HTERT RPE-1 (cell line): Measurements from ENCODE around the gene DGUOK.
"Not testable (repeated sequence)": the region's sequence is repeated elsewhere in the genome, so short reads cannot be mapped to it uniquely, and the experiment has no call there.

Source experiments
- in situ Hi-C: fragments of 300-500 bp; cut with MboI; formaldehyde crosslinking; loops from 4 replicates; pipeline ENCODE4 v1.14.3; 2020; ENCODE audit warnings: low sequenced_read_pairs

Gene DGUOK

GRCh38 chr2:73899801-73900336, 26.8 kb upstream of the DGUOK start:
- in situ Hi-C loops: no loop called here

DNA sequence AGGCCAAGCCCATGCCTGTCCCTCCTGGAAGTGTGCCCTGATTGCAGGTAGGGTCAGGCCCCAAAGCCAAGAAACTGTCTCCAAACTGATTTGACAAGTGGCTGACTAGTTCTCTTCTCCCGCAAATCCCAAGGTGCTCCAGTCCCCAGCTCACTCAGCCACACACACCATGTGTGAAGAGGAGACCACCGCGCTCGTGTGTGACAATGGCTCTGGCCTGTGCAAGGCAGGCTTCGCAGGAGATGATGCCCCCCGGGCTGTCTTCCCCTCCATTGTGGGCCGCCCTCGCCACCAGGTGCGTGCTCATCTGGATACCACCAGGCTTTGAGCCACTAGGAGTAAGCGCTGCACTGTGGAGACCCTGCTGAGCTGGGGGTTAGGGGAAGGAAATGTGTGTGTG, 25.5 kb upstream of the DGUOK start:
- in situ Hi-C loops: no loop called here

DNA sequence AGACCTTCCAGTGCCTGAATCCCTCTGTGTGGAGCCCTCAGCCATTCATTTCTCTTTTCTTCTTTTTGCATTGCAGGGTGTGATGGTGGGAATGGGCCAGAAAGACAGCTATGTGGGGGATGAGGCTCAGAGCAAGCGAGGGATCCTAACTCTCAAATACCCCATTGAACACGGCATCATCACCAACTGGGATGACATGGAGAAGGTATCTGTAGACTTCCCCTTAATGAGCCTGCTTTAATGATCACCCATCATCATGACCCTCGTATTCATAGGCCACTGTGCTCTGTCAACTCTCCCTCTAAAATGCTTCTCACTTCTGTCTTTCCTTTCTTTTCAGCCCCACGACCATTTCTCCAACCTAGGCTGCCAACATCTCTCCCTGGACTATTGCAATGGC, 24.4 kb upstream of the DGUOK start:
- in situ Hi-C loops: no loop called here

- in situ Hi-C loops: no loop called here
These were observed 23.4 kb upstream of the DGUOK start for GRCh38 chr2:73903313-73903712.

GRCh38 chr2:73903949-73904613, 22.6 kb upstream of the DGUOK start:
- in situ Hi-C loops: not testable (repeated sequence)

DNA sequence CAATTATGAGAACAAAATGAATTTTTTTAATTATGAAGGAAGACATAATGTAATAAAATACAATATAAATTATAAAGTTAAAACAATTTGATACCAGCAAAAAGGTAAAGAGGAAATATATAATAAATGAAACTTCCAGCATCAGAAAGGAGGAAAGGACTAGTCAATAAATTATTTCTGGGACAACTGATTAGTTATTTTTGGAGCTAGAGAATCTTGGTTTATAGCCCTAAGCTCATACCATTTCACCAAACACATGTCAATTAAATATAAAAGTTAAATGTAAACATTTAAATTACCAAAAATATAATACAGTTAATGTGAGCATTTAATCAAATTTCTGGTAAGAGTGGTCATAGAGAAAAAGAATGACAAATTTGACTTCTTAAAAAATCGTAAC, 21.7 kb upstream of the DGUOK start:
- in situ Hi-C loops: no loop called here

DNA sequence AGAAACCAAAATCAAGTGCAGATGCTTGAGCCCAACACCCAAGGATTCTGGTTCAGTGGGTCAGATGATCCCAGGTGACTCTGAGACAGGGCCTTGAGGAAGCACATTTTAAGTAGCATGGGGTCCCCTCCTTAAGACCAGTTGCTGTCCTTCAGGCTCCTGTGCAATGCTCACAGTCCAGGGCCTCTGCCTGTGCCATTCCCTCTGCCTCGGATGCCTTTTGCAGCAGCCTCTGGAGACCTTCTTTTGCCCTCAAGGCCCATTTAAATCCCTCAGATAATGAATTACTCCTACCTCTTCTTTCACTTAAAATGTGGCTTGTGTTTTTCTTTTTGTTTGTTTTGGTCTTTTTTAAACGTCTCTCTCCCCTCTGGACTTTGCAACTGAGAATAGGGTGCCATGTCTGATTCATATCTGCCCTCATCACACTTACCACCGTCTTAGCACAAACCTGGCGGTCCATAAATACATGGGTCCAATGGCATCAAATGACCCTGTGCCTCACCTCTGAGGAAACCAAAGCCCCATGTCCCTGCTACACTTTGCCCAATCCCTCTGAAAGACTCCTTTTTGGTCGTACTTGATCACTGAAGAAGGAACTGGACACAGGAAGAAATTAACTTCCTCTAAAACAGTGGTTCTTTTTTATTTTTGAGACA, 19.7 kb upstream of the DGUOK start:
- in situ Hi-C loops: no loop called here

- in situ Hi-C loops: no loop called here
These were observed 18.7 kb upstream of the DGUOK start for GRCh38 chr2:73907840-73908452.

DNA sequence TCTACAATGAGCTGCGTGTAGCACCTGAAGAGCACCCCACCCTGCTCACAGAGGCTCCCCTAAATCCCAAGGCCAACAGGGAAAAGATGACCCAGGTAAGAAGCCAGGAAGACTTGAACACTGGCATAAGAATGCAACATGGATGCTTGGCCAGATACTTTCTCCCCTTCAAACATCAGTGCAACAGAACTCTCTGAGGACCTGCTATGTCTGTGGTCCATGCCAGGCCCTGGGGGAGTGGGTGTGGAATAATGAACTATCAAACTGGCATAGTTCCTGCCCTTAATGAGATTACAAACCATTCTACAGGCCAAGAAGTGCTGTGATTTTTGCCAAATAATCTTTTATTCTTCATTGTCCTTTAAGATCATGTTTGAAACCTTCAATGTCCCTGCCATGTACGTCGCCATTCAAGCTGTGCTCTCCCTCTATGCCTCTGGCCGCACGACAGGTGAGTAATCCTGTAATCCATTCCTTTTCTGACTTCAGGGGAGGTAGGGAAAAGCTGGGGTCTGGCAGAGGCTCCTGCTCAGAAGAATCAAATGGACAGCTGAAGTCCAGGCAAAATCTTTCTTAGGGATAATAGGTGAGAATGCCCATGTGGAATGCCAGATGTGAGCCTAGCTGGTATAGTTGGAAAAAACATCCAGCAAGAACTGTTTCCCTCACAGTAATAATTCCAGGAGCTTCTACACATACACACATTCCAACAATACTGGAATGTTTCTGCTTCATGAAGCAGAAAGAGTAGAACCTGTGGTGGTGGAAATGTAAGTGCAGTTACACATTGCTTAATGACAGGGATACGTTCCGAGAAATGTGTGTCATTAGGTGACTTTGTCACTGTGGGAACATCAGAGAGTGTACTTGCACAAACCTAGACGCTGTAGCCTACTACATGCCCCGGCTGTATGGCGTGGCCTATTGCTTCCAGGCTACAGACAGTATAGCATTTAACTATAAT, 17.7 kb upstream of the DGUOK start:
- in situ Hi-C loops: no loop called here

DNA sequence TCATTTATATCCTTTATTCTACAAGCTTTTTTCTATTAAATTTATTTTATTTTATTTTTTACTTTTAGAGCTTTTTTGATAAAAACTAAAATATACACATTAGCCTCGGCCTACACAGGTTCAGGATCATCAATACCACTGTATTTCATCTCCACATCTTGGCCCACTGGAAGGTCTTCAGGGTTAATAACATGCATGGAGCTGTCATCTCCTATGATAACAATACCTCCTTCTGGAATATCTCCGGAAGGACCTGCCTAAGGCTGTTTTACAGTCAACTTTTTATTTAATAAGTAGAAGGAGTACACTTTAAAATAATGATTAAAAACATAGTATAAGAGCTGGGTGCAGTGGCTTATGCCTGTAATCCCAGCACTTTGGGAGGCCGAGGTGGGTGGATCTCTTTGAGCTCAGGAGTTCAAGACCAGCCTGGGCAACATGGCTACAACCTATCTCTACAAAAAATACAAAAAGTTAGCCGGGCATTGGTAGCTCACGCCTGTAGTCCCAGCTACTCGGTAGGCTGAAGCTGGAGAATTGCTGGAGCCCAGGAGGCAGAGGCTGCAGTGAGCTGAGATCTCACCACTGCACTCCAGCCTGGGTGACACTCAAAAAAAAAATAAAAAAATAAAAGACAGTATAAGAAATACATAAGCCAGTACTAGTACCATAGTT, 15.7 kb upstream of the DGUOK start:
- in situ Hi-C loops: no loop called here

GRCh38 chr2:73911548-73912208, 15.0 kb upstream of the DGUOK start:
- in situ Hi-C loops: no loop called here

GRCh38 chr2:73913414-73914054, 13.1 kb upstream of the DGUOK start:
- in situ Hi-C loops: no loop called here

GRCh38 chr2:73914667-73915066, 12.0 kb upstream of the DGUOK start:
- in situ Hi-C loops: no loop called here

GRCh38 chr2:73915437-73915993, 11.2 kb upstream of the DGUOK start:
- in situ Hi-C loops: no loop called here

- in situ Hi-C loops: no loop called here
These were observed 10.0 kb upstream of the DGUOK start for GRCh38 chr2:73916666-73917065.

- in situ Hi-C loops: no loop called here
These were observed 9.4 kb upstream of the DGUOK start for GRCh38 chr2:73917296-73917695.

- in situ Hi-C loops: no loop called here
These were observed 8.9 kb upstream of the DGUOK start for GRCh38 chr2:73917696-73918207.

GRCh38 chr2:73918856-73919255, 7.8 kb upstream of the DGUOK start:
- in situ Hi-C loops: no loop called here
